GM12801 (cell line): ENCODE data around the gene VPS54.

Experiments used
- TF ChIP-seq, protein P1 (sequence below): IDR thresholded peaks from one replicate; pipeline ENCODE4 v1.5.1; 2011; ENCODE audit warnings: control low read depth; ENCODE audit not compliant: insufficient read length; ENCODE audit errors: extremely low read depth

Gene VPS54

GRCh38 chr2:63942788-63943187, 76.4 kb downstream of the VPS54 start:
- TF ChIP-seq, protein P1, sequence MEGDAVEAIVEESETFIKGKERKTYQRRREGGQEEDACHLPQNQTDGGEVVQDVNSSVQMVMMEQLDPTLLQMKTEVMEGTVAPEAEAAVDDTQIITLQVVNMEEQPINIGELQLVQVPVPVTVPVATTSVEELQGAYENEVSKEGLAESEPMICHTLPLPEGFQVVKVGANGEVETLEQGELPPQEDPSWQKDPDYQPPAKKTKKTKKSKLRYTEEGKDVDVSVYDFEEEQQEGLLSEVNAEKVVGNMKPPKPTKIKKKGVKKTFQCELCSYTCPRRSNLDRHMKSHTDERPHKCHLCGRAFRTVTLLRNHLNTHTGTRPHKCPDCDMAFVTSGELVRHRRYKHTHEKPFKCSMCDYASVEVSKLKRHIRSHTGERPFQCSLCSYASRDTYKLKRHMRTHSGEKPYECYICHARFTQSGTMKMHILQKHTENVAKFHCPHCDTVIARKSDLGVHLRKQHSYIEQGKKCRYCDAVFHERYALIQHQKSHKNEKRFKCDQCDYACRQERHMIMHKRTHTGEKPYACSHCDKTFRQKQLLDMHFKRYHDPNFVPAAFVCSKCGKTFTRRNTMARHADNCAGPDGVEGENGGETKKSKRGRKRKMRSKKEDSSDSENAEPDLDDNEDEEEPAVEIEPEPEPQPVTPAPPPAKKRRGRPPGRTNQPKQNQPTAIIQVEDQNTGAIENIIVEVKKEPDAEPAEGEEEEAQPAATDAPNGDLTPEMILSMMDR = no peak

DNA sequence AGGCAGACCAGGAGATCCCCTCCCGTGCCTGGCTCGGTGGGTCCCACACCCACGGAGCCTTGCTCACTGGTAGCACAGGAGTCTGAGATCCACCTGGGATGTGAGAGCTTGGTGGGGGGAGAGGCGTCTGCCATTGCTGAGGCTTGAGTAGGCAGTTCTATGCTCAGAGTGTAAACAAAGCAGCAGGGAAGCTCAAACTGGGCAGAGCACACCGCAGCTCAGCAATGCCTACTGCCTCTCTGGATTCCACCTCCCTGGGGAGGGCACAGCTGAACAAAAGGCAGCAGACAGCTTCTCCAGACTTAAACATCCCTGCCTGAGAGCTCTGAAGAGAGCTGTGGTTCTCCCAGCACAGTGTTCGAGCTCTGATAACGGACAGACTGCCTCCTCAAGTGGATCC, 92.4 kb downstream of the VPS54 start:
- TF ChIP-seq, protein P1 = no peak

DNA sequence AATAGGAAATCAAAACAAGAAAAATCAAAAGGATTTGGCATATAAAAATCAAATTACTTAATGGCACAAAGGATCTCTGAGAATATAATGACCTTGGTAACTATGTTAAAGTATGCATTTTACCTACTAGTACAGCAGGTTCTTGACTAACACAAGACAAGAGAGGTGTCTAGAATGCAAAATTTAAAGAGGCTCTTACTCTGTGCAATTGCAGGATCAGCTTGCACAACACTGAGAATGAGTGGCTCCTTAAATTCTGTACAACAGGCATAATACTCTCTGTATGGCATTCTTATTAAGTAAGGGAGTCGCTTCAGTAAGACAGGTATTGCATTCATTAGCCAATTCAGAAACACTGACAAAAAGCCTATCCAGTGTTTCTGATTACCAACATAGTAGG, 104.9 kb downstream of the VPS54 start:
- TF ChIP-seq, protein P1 = no peak

DNA sequence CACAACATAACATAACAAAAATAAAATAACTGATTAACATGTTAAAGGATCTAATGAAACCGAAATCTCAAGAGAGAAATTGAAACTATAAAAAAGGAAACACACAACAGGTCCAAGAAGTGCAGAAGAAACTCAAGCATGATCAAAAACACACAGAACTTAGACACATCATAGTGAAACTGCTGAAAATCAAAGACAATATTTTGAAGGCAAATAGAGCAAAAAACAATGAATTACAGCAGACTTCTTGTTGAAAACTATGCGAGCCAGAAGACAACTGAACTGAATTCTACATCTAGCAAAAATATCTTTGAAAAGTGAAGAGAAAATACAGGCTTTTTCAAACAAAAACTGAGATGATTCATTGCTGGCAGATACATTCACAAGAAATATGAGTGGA, 116.2 kb downstream of the VPS54 start:
- TF ChIP-seq, protein P1 = no peak

DNA sequence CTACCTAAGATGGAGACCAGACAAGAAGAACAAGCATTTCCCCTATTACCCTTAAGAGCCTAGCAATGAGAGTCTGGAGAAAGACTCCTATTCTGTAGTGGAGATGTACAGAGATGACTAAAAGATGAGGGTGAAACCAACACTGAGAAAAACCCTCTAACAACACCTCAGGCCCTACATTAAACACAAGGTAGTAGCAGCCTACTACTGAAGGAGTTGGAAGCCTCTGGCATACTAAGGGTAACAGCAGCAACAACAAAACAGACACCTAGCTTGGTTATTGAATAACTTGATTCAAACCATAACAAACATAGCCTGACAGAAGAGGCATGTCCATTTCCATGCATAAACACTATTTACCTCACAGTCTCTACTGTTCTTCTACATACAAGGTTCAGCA, 117.1 kb downstream of the VPS54 start:
- TF ChIP-seq, protein P1 = no peak

GRCh38 chr2:63899639-63900038, 119.6 kb downstream of the VPS54 start:
- TF ChIP-seq, protein P1 = no peak

DNA sequence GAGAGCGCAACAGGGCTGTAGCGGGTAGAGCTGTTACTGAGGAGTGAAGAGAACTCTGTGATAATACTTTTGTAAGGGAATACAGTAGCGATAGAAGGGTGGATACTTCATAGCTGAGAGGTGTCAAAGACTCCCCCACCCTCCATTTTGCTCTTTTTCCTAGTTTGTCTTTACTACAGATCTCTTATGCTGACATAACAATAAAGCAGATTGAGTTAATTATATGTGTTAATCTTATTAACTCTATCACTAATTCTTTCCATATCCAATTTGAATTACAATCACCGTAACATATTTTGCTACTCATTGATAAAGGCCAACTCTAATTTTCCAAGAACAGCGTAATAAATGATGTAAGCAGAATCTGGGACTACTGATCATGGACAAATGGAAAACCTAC, 120.4 kb downstream of the VPS54 start:
- TF ChIP-seq, protein P1 = no peak

DNA sequence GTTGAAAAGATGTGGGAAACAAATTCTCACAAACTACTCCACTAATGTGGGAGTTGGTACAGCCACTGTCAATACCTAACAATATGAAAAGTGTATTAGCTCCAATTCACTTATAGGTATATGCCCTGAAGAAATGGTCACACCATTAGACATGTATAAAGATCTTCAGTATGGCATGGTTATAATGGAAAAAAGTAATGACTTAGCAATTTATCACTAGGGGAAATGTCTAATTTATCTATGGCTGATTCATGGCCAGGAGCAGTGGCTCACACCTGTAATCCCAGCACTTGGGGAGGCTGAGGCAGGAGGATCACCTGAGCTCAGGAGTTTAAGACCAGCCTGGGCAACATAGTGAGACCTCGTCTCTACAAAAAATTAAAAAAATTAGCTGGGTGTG, 125.1 kb downstream of the VPS54 start:
- TF ChIP-seq, protein P1 = no peak
